ENCODE results near the gene RTN1. TPM values are rescaled to one million over a fixed set of nuclear protein-coding genes. Genes with fewer than 3 reads are reported as not detected.

The RTN1 gene
- total and polyA plus RNA-seq, 2 of the 8 experiments (the other 6 are each of a cell fraction or from before 2014, with no cell fraction given), result 2.8 to 4.9 TPM

DNA sequence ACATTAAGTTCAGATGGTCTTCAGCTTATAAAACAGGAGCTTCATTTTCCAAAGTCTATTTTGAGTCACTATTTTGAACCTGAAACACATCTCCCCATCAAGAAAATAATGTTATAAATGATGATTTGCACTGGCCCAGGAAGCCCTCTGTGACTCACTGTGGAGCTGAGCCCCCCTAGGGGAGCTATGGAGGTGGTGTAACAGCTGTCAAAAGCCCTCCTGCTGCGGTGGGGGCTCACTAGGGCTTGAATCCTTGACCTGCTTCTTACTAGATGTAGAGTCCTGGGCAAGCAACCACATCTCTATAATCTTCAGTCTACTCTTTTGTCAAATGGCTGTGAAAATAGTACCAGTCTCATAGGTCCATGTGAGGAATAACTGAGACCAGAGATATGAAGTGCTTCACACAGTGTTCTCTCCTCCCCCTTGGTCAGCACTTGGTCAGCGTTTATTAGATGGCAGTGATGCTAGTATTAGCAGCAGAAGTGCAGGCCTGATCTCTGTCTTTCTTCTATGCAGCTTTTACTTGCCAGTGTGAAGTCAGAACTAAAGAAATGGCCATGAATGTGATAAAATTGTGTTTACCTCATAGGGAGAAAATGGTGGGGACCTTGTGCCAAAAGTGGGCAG, 83.4 kb downstream of the RTN1 start:
- Histone ChIP-seq H3K4me1 (replicated peaks in 1 of 4; ENCODE audit: control insufficient read depth in 3 of 4, insufficient read depth in 4 of 4, low read length in 3 of 4) (no peaks in the 10 kb centered on the region), H4K5ac (ENCODE audit: insufficient read length, low read depth, low read length) (no peak overlapping the region), H3K4me3 (ENCODE audit: extremely low read depth in 1 of 4, insufficient read depth in 2 of 4, low read depth in 3 of 4, low read length in 4 of 4) (no peak overlapping the region), H3K9ac (replicated peaks in 1 of 4; ENCODE audit: extremely low read depth in 1 of 4, low read depth in 3 of 4, low read length in 3 of 4) (no peak overlapping the region), H2BK12ac (ENCODE audit: low read depth, low read length) (no peak overlapping the region), H3K14ac (ENCODE audit: insufficient read length) (no peak overlapping the region), H2AK5ac (ENCODE audit: low read depth, low read length) (no peak overlapping the region), H3K4me2 (ENCODE audit: insufficient read depth in 1 of 2, low read depth in 2 of 2, low read length in 2 of 2) (no peak overlapping the region), H3K36me3 (ENCODE audit: control insufficient read depth in 2 of 4, insufficient read depth in 4 of 4, low read length in 3 of 4) (no peaks in the 10 kb centered on the region), H2BK120ac (replicated peaks; ENCODE audit: low read depth, low read length) (no peak overlapping the region), H3K18ac (ENCODE audit: extremely low read depth, low read length) (no peak overlapping the region), H4K8ac (ENCODE audit: extremely low read depth, insufficient read depth, low read length) (no peak overlapping the region), H3K79me1 (ENCODE audit: low read depth, low read length) (no peaks in the 10 kb centered on the region), H3K27ac (ENCODE audit: low read depth, low read length) (no peak overlapping the region), H3K56ac (replicated peaks; ENCODE audit: insufficient read length, low read depth, low read length) (no peak overlapping the region), H3K9me3 (ENCODE audit: insufficient read depth in 2 of 2, low read depth in 1 of 2, low read length in 1 of 2) (no peaks in the 10 kb centered on the region), H2BK15ac (ENCODE audit: low read length) (no peak overlapping the region), H2AFZ (ENCODE audit: low read length) (no peak overlapping the region), H3K23ac (ENCODE audit: insufficient read length) (no peak overlapping the region), H2BK20ac (ENCODE audit: low read length) (no peak overlapping the region), H3K79me2 (ENCODE audit: control insufficient read depth in 1 of 2, insufficient read depth in 2 of 2, low read length in 2 of 2) (no peaks in the 10 kb centered on the region), H3K4ac (replicated peaks; ENCODE audit: insufficient read length, low read depth, low read length) (no peak overlapping the region), H4K91ac (replicated peaks; ENCODE audit: insufficient read length, low read length) (no peak overlapping the region), H4K20me1 (replicated peaks in 1 of 2; ENCODE audit: control insufficient read depth in 1 of 2, insufficient read depth in 2 of 2, low read length in 2 of 2) (no peaks in the 10 kb centered on the region), H2BK5ac (ENCODE audit: low read depth, low read length) (no peak overlapping the region), H3K23me2 (ENCODE audit: low read depth, low read length) (no peaks in the 10 kb centered on the region), H3K27me3 (replicated peaks in 1 of 4; ENCODE audit: control insufficient read depth in 3 of 4, extremely low read depth in 1 of 4, insufficient read depth in 3 of 4, low read length in 3 of 4) (peaks cover 0 to 1% (median 0%) of the 10 kb centered on the region in 4 experiments; a peak in 1 of 7 replicates)
- ChIA-PET POLR2A (ENCODE audit: partially characterized antibody) (no interaction called here), CTCF (ENCODE audit: partially characterized antibody) (interaction anchor here (1.0 to 1.7 kb wide), 4 partner anchors 10 to 210 kb away, joined by 3 to 8 read pairs (median 4); partner anchors contain the start of gene CCDC175)
- no peak for TF ChIP-seq TAF1 (IDR thresholded peaks at IDR 0.05; ENCODE audit: low read depth, low read length)
- WGBS, 2 experiments (ENCODE audit: extremely low coverage in 1 of 2, insufficient coverage in 1 of 2, insufficient read length in 1 of 2, insufficient replicate concordance in 2 of 2, low coverage in 1 of 2, low lambda C conversion rate in 2 of 2, missing lambda C conversion rate in 1 of 2), result 79% methylated on average over 2 of the region's 2 CpGs; no CpG with 5 or more reads in 1 of the 2 experiments
- FAIRE-seq (no peak), DNase-seq (ENCODE audit: low read depth in 1 of 2, low spot score in 2 of 2) (no peak)

Data from H1 (cell line).